NB4 (cell line): ENCODE results near the gene PRKCE.

Source experiments
- MAX ChIP-seq: IDR thresholded peaks from 2 replicates; pipeline ENCODE4 v1.6.1; 2011; ENCODE audit warnings: low read depth, low read length
- POLR2A ChIP-seq: IDR thresholded peaks from 2 replicates; pipeline ENCODE4 v1.6.1; 2011; ENCODE audit warnings: mild to moderate bottlenecking; ENCODE audit not compliant: insufficient read length; ENCODE audit errors: extremely low read depth
- TF ChIP-seq, protein P1 (sequence below): IDR thresholded peaks from one replicate; pipeline ENCODE4 v1.5.1; 2012; ENCODE audit warnings: low read depth, low read length

- TF ChIP-seq, protein P1, sequence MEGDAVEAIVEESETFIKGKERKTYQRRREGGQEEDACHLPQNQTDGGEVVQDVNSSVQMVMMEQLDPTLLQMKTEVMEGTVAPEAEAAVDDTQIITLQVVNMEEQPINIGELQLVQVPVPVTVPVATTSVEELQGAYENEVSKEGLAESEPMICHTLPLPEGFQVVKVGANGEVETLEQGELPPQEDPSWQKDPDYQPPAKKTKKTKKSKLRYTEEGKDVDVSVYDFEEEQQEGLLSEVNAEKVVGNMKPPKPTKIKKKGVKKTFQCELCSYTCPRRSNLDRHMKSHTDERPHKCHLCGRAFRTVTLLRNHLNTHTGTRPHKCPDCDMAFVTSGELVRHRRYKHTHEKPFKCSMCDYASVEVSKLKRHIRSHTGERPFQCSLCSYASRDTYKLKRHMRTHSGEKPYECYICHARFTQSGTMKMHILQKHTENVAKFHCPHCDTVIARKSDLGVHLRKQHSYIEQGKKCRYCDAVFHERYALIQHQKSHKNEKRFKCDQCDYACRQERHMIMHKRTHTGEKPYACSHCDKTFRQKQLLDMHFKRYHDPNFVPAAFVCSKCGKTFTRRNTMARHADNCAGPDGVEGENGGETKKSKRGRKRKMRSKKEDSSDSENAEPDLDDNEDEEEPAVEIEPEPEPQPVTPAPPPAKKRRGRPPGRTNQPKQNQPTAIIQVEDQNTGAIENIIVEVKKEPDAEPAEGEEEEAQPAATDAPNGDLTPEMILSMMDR, result no peak
- TF ChIP-seq POLR2A, result no peak
- no peak for TF ChIP-seq MAX
Observed at GRCh38 chr2:46020416-46020815, 368.9 kb downstream of the PRKCE start.
